ENCODE data around the gene AFP. TPM values are rescaled to one million over a fixed set of nuclear protein-coding genes. Genes with fewer than 3 reads are reported as not detected.
A peak's percentile ranks its signal among the peaks of the same experiment; 100 is the strongest.

AFP gene
- total and polyA plus RNA-seq, 9 of the 15 experiments (the other 6 are each of a cell fraction or from before 2014, with no cell fraction given) = 0.47 to 6.2 (median 3.0) TPM

DNA sequence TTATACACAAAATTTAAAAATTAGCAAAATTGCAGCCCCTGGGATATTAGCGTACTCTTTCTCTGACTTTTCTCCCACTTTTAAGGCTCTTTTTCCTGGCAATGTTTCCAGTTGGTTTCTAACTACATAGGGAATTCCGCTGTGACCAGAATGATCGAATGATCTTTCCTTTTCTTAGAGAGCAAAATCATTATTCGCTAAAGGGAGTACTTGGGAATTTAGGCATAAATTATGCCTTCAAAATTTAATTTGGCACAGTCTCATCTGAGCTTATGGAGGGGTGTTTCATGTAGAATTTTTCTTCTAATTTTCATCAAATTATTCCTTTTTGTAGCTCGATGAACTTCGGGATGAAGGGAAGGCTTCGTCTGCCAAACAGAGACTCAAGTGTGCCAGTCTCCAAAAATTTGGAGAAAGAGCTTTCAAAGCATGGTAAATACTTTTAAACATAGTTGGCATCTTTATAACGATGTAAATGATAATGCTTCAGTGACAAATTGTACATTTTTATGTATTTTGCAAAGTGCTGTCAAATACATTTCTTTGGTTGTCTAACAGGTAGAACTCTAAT, 26.0 kb upstream of the AFP start (continued):
- TF ChIP-seq, protein P1, sequence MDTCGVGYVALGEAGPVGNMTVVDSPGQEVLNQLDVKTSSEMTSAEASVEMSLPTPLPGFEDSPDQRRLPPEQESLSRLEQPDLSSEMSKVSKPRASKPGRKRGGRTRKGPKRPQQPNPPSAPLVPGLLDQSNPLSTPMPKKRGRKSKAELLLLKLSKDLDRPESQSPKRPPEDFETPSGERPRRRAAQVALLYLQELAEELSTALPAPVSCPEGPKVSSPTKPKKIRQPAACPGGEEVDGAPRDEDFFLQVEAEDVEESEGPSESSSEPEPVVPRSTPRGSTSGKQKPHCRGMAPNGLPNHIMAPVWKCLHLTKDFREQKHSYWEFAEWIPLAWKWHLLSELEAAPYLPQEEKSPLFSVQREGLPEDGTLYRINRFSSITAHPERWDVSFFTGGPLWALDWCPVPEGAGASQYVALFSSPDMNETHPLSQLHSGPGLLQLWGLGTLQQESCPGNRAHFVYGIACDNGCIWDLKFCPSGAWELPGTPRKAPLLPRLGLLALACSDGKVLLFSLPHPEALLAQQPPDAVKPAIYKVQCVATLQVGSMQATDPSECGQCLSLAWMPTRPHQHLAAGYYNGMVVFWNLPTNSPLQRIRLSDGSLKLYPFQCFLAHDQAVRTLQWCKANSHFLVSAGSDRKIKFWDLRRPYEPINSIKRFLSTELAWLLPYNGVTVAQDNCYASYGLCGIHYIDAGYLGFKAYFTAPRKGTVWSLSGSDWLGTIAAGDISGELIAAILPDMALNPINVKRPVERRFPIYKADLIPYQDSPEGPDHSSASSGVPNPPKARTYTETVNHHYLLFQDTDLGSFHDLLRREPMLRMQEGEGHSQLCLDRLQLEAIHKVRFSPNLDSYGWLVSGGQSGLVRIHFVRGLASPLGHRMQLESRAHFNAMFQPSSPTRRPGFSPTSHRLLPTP (IDR thresholded peaks at IDR 0.05; ENCODE audit: borderline replicate concordance, extremely low read depth, insufficient read length) = no peak
- TF ChIP-seq XRCC4 (IDR thresholded peaks at IDR 0.05; ENCODE audit: extremely low read depth, insufficient read depth, insufficient read length) (no peak), KHSRP (IDR thresholded peaks at IDR 0.05) (no peak), MTF1 (CRISPR knock-in tag; IDR thresholded peaks at IDR 0.05; ENCODE audit: borderline replicate concordance) (no peak), ELF1 (tag; IDR thresholded peaks at IDR 0.05) (no peak), ARID2 (IDR thresholded peaks at IDR 0.05) (no peak)

DNA sequence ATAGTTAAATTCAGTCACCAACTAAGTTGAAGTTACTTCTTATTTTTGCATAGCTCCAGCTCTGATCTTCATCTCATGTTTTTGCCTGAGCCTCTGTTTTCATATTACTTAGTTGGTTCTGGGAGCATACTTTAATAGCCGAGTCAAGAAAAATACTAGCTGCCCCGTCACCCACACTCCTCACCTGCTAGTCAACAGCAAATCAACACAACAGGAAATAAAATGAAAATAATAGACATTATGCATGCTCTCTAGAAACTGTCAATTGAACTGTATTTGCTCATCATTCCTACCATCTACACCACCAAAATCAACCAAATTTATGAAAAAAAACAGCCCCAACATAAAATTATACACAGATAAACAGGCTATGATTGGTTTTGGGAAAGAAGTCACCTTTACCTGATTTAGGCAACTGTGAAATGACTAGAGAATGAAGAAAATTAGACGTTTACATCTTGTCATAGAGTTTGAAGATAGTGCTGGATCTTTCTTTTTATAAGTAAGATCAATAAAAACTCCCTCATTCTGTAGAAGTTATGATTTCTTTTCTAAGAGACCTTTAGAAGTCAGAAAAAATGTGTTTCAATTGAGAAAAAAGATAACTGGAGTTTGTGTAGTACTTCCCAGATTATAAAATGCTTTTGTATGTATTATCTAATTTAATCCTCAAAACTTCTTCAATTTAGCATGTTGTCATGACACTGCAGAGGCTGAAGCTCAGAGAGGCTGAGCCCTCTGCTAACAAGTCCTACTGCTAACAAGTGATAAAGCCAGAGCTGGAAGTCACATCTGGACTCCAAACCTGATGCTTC, 24.9 kb upstream of the AFP start:
- Histone ChIP-seq H3K9ac (ENCODE audit: insufficient read depth in 1 of 2, low read depth in 2 of 2, low read length in 2 of 2) (no peak overlapping the region), H3K4me3 (no peak overlapping the region)
- BruUV-seq (replicated peaks) = no TSS peak
- TF ChIP-seq CBFA2T3 (IDR thresholded peaks at IDR 0.05) (0 out of 2 replicates have a peak, but pooled peaks have one; percentile 6), XRCC4 (IDR thresholded peaks at IDR 0.05; ENCODE audit: extremely low read depth, insufficient read depth, insufficient read length) (no peak), GTF2E2 (tag; IDR thresholded peaks at IDR 0.05) (no peak), ZNF717 (CRISPR knock-in tag; IDR thresholded peaks at IDR 0.05) (no peak)
- TF ChIP-seq, protein P2, sequence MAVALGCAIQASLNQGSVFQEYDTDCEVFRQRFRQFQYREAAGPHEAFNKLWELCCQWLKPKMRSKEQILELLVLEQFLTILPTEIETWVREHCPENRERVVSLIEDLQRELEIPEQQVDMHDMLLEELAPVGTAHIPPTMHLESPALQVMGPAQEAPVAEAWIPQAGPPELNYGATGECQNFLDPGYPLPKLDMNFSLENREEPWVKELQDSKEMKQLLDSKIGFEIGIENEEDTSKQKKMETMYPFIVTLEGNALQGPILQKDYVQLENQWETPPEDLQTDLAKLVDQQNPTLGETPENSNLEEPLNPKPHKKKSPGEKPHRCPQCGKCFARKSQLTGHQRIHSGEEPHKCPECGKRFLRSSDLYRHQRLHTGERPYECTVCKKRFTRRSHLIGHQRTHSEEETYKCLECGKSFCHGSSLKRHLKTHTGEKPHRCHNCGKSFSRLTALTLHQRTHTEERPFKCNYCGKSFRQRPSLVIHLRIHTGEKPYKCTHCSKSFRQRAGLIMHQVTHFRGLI (CRISPR knock-in tag; IDR thresholded peaks at IDR 0.05) = no peak
- TF ChIP-seq, protein P3, sequence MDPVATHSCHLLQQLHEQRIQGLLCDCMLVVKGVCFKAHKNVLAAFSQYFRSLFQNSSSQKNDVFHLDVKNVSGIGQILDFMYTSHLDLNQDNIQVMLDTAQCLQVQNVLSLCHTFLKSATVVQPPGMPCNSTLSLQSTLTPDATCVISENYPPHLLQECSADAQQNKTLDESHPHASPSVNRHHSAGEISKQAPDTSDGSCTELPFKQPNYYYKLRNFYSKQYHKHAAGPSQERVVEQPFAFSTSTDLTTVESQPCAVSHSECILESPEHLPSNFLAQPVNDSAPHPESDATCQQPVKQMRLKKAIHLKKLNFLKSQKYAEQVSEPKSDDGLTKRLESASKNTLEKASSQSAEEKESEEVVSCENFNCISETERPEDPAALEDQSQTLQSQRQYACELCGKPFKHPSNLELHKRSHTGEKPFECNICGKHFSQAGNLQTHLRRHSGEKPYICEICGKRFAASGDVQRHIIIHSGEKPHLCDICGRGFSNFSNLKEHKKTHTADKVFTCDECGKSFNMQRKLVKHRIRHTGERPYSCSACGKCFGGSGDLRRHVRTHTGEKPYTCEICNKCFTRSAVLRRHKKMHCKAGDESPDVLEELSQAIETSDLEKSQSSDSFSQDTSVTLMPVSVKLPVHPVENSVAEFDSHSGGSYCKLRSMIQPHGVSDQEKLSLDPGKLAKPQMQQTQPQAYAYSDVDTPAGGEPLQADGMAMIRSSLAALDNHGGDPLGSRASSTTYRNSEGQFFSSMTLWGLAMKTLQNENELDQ (CRISPR knock-in tag; IDR thresholded peaks at IDR 0.05; ENCODE audit: borderline replicate concordance) = no peak
- TF ChIP-seq, protein P4, sequence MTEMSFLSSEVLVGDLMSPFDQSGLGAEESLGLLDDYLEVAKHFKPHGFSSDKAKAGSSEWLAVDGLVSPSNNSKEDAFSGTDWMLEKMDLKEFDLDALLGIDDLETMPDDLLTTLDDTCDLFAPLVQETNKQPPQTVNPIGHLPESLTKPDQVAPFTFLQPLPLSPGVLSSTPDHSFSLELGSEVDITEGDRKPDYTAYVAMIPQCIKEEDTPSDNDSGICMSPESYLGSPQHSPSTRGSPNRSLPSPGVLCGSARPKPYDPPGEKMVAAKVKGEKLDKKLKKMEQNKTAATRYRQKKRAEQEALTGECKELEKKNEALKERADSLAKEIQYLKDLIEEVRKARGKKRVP (CRISPR knock-in tag; IDR thresholded peaks at IDR 0.05) = no peak

More for the DNA sequence above, 24.9 kb upstream of the AFP start:
- FAIRE-seq (no peak), DNase-seq (ENCODE audit: extremely low read depth in 1 of 4, low spot score in 3 of 4) (peak in 1 of 4 experiments; percentile 26), ATAC-seq (no peak)
- no peaks in the 10 kb centered on the region for H3K36me3 ChIP-seq (ENCODE audit: control insufficient read depth, insufficient read depth, low read length)
- H3K9me1 ChIP-seq (ENCODE audit: control insufficient read depth, insufficient read depth, low read length) = no peaks in the 10 kb centered on the region
- in situ Hi-C loops (cut with MboI) (no loop called here), intact Hi-C loops (cut with micrococcal nuclease) (no loop called here)
- no peak overlapping the region for H3K4me2 ChIP-seq (ENCODE audit: insufficient read depth, low read length)
- no peak overlapping the region for H3K27ac ChIP-seq (ENCODE audit: extremely low read depth, low read depth, low read length)
- POLR2A ChIA-PET = no interaction called here
- no peaks in the 10 kb centered on the region for H3K79me2 ChIP-seq (ENCODE audit: control insufficient read depth, insufficient read depth, low read length)
- no peaks in the 10 kb centered on the region for H3K4me1 ChIP-seq (replicated peaks in 1 of 2; ENCODE audit: control insufficient read depth in 2 of 2, insufficient read depth in 2 of 2, low read length in 2 of 2)
- WGBS (ENCODE audit: insufficient coverage, low coverage, missing lambda C conversion rate) = 39% methylated on average over 3 of the region's 3 CpGs
- H2AFZ ChIP-seq (ENCODE audit: low read depth, low read length) = no peak overlapping the region
- H3K9me3 ChIP-seq (replicated peaks; ENCODE audit: control insufficient read depth, insufficient read depth, low read depth, low read length) = no peaks in the 10 kb centered on the region
- no peaks in the 10 kb centered on the region for H4K20me1 ChIP-seq (replicated peaks; ENCODE audit: control insufficient read depth, insufficient read depth, low read length)
- CTCF ChIA-PET (ENCODE audit: low intra/inter-chr PET ratio) = no interaction called here
- H3K27me3 ChIP-seq (ENCODE audit: control insufficient read depth in 2 of 2, insufficient read depth in 2 of 2, low read length in 2 of 2) = no peaks in the 10 kb centered on the region
